Activated B cell treated with CpG ODN at 0.5 μM for 24 hours (primary cell): Measurements from ENCODE around the gene PANK4. TPM values are rescaled to one million over a fixed set of nuclear protein-coding genes. Genes with fewer than 3 reads are reported as not detected.

Source experiments
- ATAC-seq: fragments of 200-7000 bp; cut with Tn5 transposase; one replicate; pipeline ENCODE4 v1.10.0; 2021; ENCODE audit warnings: low read depth, mild to moderate bottlenecking, moderate library complexity
- CTCF ChIA-PET: fragments of 350-600 bp; sonication (Branson Sonifier 250); formaldehyde crosslinking; loops from one replicate; lab custom pipeline; 2021; ENCODE audit warnings: antibody characterized with exemption; lab: Charles Lee
- POLR2A ChIA-PET: fragments of 350-600 bp; sonication (Branson Sonifier 250); formaldehyde crosslinking; loops from one replicate; lab custom pipeline; 2021; ENCODE audit warnings: antibody characterized with exemption; lab: Charles Lee
- DNase-seq: peaks from one replicate; pipeline ENCODE4 v3.0.0; 2022
- H3K27ac Mint-ChIP-seq: one replicate; pipeline ENCODE4 v1.8.0; 2020; ENCODE audit warnings: mixed read lengths
- H3K27me3 Mint-ChIP-seq: one replicate; pipeline ENCODE4 v1.8.0; 2021; ENCODE audit warnings: mixed read lengths
- H3K36me3 Mint-ChIP-seq: one replicate; pipeline ENCODE4 v1.8.0; 2021; ENCODE audit warnings: low read depth, mixed read lengths
- H3K4me1 Mint-ChIP-seq: one replicate; pipeline ENCODE4 v1.8.0; 2021; ENCODE audit warnings: mixed read lengths
- H3K4me3 Mint-ChIP-seq: one replicate; pipeline ENCODE4 v1.8.0; 2020; ENCODE audit warnings: mild to moderate bottlenecking, mixed read lengths
- H3K9me3 Mint-ChIP-seq: one replicate; pipeline ENCODE4 v1.8.0; 2020; ENCODE audit warnings: mixed read lengths
- CTCF ChIP-seq: fragments of 200-600 bp; IDR thresholded peaks from one replicate; pipeline ENCODE4 v1.8.0; 2022; ENCODE audit warnings: antibody characterized with exemption, mild to moderate bottlenecking
- intact Hi-C: fragments of 100-400 bp; cut with micrococcal nuclease; formaldehyde crosslinking; loops from one replicate; pipeline ENCODE4 v1.15.1; 2024
- total RNA-seq: library from RNA; stranded (reverse); gene quantifications from 2 replicates; pipeline ENCODE4 v1.2.3, GENCODE V29; 2022

PANK4 gene
- total RNA-seq, 1 donor from 2014 or later, result 54.0 TPM

GRCh38 chr1:2503554-2504224 is 22.7 kb downstream of the PANK4 start:
- intact Hi-C loops, result no loop called here
- H3K4me3 Mint-ChIP-seq, result no peak overlapping the region
- ATAC-seq, result no peak
- no peak for DNase-seq
- no peaks in the 10 kb centered on the region for H3K9me3 Mint-ChIP-seq
- H3K36me3 Mint-ChIP-seq, result peaks cover 8% of the 10 kb centered on the region
- ChIA-PET POLR2A (no interaction called here), CTCF (no interaction called here)
- H3K27me3 Mint-ChIP-seq, result no peaks in the 10 kb centered on the region
- no peak overlapping the region for H3K27ac Mint-ChIP-seq
- peaks cover 25% of the 10 kb centered on the region for H3K4me1 Mint-ChIP-seq
- TF ChIP-seq CTCF, result no peak

- ChIA-PET POLR2A (no interaction called here), CTCF (no interaction called here)
- H3K36me3 Mint-ChIP-seq, result no peaks in the 10 kb centered on the region
- no peak overlapping the region for H3K27ac Mint-ChIP-seq
- no peak for DNase-seq
- ATAC-seq, result no peak
- no peak for TF ChIP-seq CTCF
- no peaks in the 10 kb centered on the region for H3K27me3 Mint-ChIP-seq
- intact Hi-C loops, result no loop called here
- H3K4me3 Mint-ChIP-seq, result no peak overlapping the region
- H3K4me1 Mint-ChIP-seq, result peaks cover 29% of the 10 kb centered on the region
- no peaks in the 10 kb centered on the region for H3K9me3 Mint-ChIP-seq
Measured at GRCh38 chr1:2502661-2503553, 23.5 kb downstream of the PANK4 start.

- H3K9me3 Mint-ChIP-seq, result no peaks in the 10 kb centered on the region
- ATAC-seq (no peak), DNase-seq (no peak)
- H3K4me3 Mint-ChIP-seq, result no peak overlapping the region
- TF ChIP-seq CTCF, result no peak
- ChIA-PET POLR2A (no interaction called here), CTCF (no interaction called here)
- no peaks in the 10 kb centered on the region for H3K36me3 Mint-ChIP-seq
- intact Hi-C loops, result no loop called here
- H3K4me1 Mint-ChIP-seq, result peaks cover 36% of the 10 kb centered on the region
- no peaks in the 10 kb centered on the region for H3K27me3 Mint-ChIP-seq
- H3K27ac Mint-ChIP-seq, result no peak overlapping the region
Measured at GRCh38 chr1:2502210-2502609, 24.2 kb downstream of the PANK4 start.

- Mint-ChIP-seq H3K27me3 (no peaks in the 10 kb centered on the region), H3K4me1 (peaks cover 41% of the 10 kb centered on the region), H3K27ac (no peak overlapping the region), H3K36me3 (no peaks in the 10 kb centered on the region), H3K4me3 (no peak overlapping the region), H3K9me3 (no peaks in the 10 kb centered on the region)
- no peak for DNase-seq
- ChIA-PET POLR2A (no interaction called here), CTCF (no interaction called here)
- intact Hi-C loops, result no loop called here
- TF ChIP-seq CTCF, result no peak
- no peak for ATAC-seq
Measured at GRCh38 chr1:2501820-2502119, 24.6 kb downstream of the PANK4 start.

GRCh38 chr1:2501041-2501819 is 25.2 kb downstream of the PANK4 start:
- Mint-ChIP-seq H3K4me1 (peaks cover 46% of the 10 kb centered on the region), H3K27ac (no peak overlapping the region), H3K36me3 (no peaks in the 10 kb centered on the region), H3K9me3 (no peaks in the 10 kb centered on the region), H3K27me3 (no peaks in the 10 kb centered on the region), H3K4me3 (no peak overlapping the region)
- POLR2A ChIA-PET, result no interaction called here
- TF ChIP-seq CTCF, result no peak
- CTCF ChIA-PET, result no interaction called here
- intact Hi-C loops, result no loop called here
- DNase-seq, result no peak
- no peak for ATAC-seq
